ENCODE results near the gene EFR3B.

- TF ChIP-seq EZH2phosphoT487 (IDR thresholded peaks at IDR 0.05; ENCODE audit: borderline replicate concordance, low read length) (no peak), CTCF (IDR thresholded peaks at IDR 0.05; ENCODE audit: low read depth, low read length, poor library complexity, severe bottlenecking) (no peak)
Measured at GRCh38 chr2:25081237-25081790, 39.4 kb downstream of the EFR3B start.
